Adrenal gland (tissue), 5 donors: ENCODE results near the gene SFI1.

Experiments used
- CTCF ChIP-seq, 6 experiments: fragments of 450-650 bp in 4 of 6; fragments of 200-600 bp in 2 of 6; sonication (generic) in 1 of 6; IDR thresholded peaks; 1 replicate in 5 of 6; 2 replicates in 1 of 6; pipeline versions ENCODE4 v1.5.1 to v1.8.0; 2016 to 2021; ENCODE audit warnings: antibody characterized with exemption in 6 of 6, mild to moderate bottlenecking in 2 of 6, moderate library complexity in 1 of 6
- POLR2A ChIP-seq, 2 donors: fragments of 450-650 bp; IDR thresholded peaks; one replicate each; pipeline ENCODE4 v1.6.1; 2017; ENCODE audit warnings: antibody characterized with exemption in 2 of 2, mild to moderate bottlenecking in 2 of 2, moderate library complexity in 1 of 2
- donor health status: DM: no; HTN: no; CAD: no.

- TF ChIP-seq CTCF (IDR thresholded peaks at IDR 0.05) = no peak
- no peak for TF ChIP-seq POLR2A (IDR thresholded peaks at IDR 0.05)
These were observed 158.1 kb downstream of the SFI1 start for GRCh38 chr22:31654408-31654807.
